Endodermal cell (in vitro differentiated cells): ENCODE data around the gene METTL26. TPM values are rescaled to one million over a fixed set of nuclear protein-coding genes. Genes with fewer than 3 reads are reported as not detected.

Experiments used
- DNase-seq: peaks from one replicate; pipeline ENCODE4 v3.0.0-alpha.2; 2017
- H3K27ac ChIP-seq: 2 replicates; pipeline ENCODE4 v1.5.1; 2013; ENCODE audit warnings: mild to moderate bottlenecking, low read depth, low read length, moderate library complexity
- H3K27me3 ChIP-seq: 2 replicates; pipeline ENCODE4 v1.6.1; 2013; ENCODE audit warnings: mild to moderate bottlenecking, low read length, moderate library complexity; ENCODE audit not compliant: insufficient read depth, control insufficient read depth, poor library complexity, severe bottlenecking
- H3K36me3 ChIP-seq: 2 replicates; pipeline ENCODE4 v1.7.0; 2013; ENCODE audit warnings: mild to moderate bottlenecking, low read length, moderate library complexity; ENCODE audit not compliant: control insufficient read depth, insufficient read depth
- H3K4me1 ChIP-seq: one replicate; pipeline ENCODE4 v1.7.0; 2013; ENCODE audit warnings: low read length; ENCODE audit not compliant: control insufficient read depth, insufficient read depth
- H3K4me3 ChIP-seq: 2 replicates; pipeline ENCODE4 v1.5.1; 2013; ENCODE audit warnings: mild to moderate bottlenecking, low read length, moderate library complexity
- H3K9ac ChIP-seq: 2 replicates; pipeline ENCODE4 v1.6.1; 2013; ENCODE audit warnings: mild to moderate bottlenecking, low read length, moderate library complexity; ENCODE audit not compliant: poor library complexity, severe bottlenecking; ENCODE audit errors: extremely low read depth
- H3K9me3 ChIP-seq: 2 replicates; pipeline ENCODE4 v1.6.1; 2013; ENCODE audit warnings: mild to moderate bottlenecking, low read length, moderate library complexity; ENCODE audit not compliant: control insufficient read depth
- H3K27ac Mint-ChIP-seq: 2 replicates; pipeline ENCODE4 v1.8.0; 2020; ENCODE audit warnings: mixed read lengths
- H3K27me3 Mint-ChIP-seq: 2 replicates; pipeline ENCODE4 v1.8.0; 2021; ENCODE audit warnings: mild to moderate bottlenecking, mixed read lengths; ENCODE audit not compliant: insufficient read depth
- H3K36me3 Mint-ChIP-seq: 2 replicates; pipeline ENCODE4 v1.8.0; 2020; ENCODE audit warnings: low read depth, mixed read lengths
- H3K4me1 Mint-ChIP-seq: 2 replicates; pipeline ENCODE4 v1.8.0; 2020; ENCODE audit warnings: mixed read lengths
- H3K4me3 Mint-ChIP-seq: 2 replicates; pipeline ENCODE4 v1.8.0; 2020; ENCODE audit warnings: mild to moderate bottlenecking, moderate library complexity, mixed read lengths
- H3K9me3 Mint-ChIP-seq: 2 replicates; pipeline ENCODE4 v1.8.0; 2020; ENCODE audit warnings: mild to moderate bottlenecking, mixed read lengths
- CTCF ChIP-seq: fragments of 200-600 bp; sonication (generic); conservative IDR thresholded peaks from 2 replicates; pipeline ENCODE4 v1.5.0; 2021; ENCODE audit warnings: antibody characterized with exemption, mild to moderate bottlenecking
- WGBS, 2 experiments: methylation state at CpG; one replicate each; pipeline versions ENCODE4 v1.1.5 to v1.1.7; 2013; ENCODE audit warnings: missing lambda C conversion rate in 2 of 2, mixed read lengths in 1 of 2; ENCODE audit not compliant: insufficient coverage in 1 of 2, insufficient read length in 1 of 2; 5-methylcytosine and 5-hydroxymethylcytosine counted together
- total RNA-seq, 2 donors: library from RNA; stranded (reverse); fragmentation: NEBNext Ultra II Directional in 1 of 2; extraction: Animal tissue kit (Norgen Biotek cat#: 25700) in 1 of 2; gene quantifications; 2 replicates in 1 of 2; 3 replicates in 1 of 2; pipeline ENCODE4 v1.2.1, GENCODE V29; 2021

The METTL26 gene
- total RNA-seq, 2 donors from 2014 or later = 72.1 to 79.8 TPM

- H3K36me3 ChIP-seq = no peaks in the 10 kb centered on the region
- WGBS, 2 experiments = 92 to 94% methylated on average over 8 to 20 of the region's 20 CpGs
- H3K4me3 ChIP-seq = no peak overlapping the region
- H3K27me3 ChIP-seq = no peaks in the 10 kb centered on the region
- H3K9me3 Mint-ChIP-seq = no peaks in the 10 kb centered on the region
- H3K4me1 ChIP-seq = no peaks in the 10 kb centered on the region
- no peak for TF ChIP-seq CTCF
- no peaks in the 10 kb centered on the region for H3K9me3 ChIP-seq
- no peak for DNase-seq
- H3K27ac Mint-ChIP-seq = no peak overlapping the region
- no peak overlapping the region for H3K4me3 Mint-ChIP-seq
- H3K4me1 Mint-ChIP-seq = peaks cover 3% of the 10 kb centered on the region
- H3K9ac ChIP-seq = no peak overlapping the region
- peaks cover 8% of the 10 kb centered on the region for H3K36me3 Mint-ChIP-seq
- H3K27ac ChIP-seq = no peak overlapping the region
- H3K27me3 Mint-ChIP-seq = no peaks in the 10 kb centered on the region
Measured at GRCh38 chr16:659618-660017, 23.5 kb upstream of the METTL26 start.

GRCh38 chr16:658679-659571 lies 22.8 kb upstream of the METTL26 start:
- no peak overlapping the region for H3K27ac Mint-ChIP-seq
- no peaks in the 10 kb centered on the region for H3K27me3 Mint-ChIP-seq
- H3K9ac ChIP-seq = no peak overlapping the region
- no peaks in the 10 kb centered on the region for H3K4me1 ChIP-seq
- no peak overlapping the region for H3K27ac ChIP-seq
- no peaks in the 10 kb centered on the region for H3K9me3 ChIP-seq
- H3K4me3 Mint-ChIP-seq = no peak overlapping the region
- H3K4me1 Mint-ChIP-seq = peaks cover 3% of the 10 kb centered on the region
- no peaks in the 10 kb centered on the region for H3K9me3 Mint-ChIP-seq
- H3K36me3 Mint-ChIP-seq = peaks cover 7% of the 10 kb centered on the region
- no peaks in the 10 kb centered on the region for H3K27me3 ChIP-seq
- H3K36me3 ChIP-seq = no peaks in the 10 kb centered on the region
- 92% methylated on average over 20 to 35 of the region's 35 CpGs for WGBS, 2 experiments
- no peak overlapping the region for H3K4me3 ChIP-seq
- TF ChIP-seq CTCF = no peak
- no peak for DNase-seq

GRCh38 chr16:657487-657886 lies 21.4 kb upstream of the METTL26 start:
- no peaks in the 10 kb centered on the region for H3K4me1 ChIP-seq
- H3K4me3 ChIP-seq = no peak overlapping the region
- no peak for DNase-seq
- peaks cover 3% of the 10 kb centered on the region for H3K4me1 Mint-ChIP-seq
- H3K27me3 Mint-ChIP-seq = no peaks in the 10 kb centered on the region
- H3K9me3 Mint-ChIP-seq = no peaks in the 10 kb centered on the region
- no peak overlapping the region for H3K4me3 Mint-ChIP-seq
- WGBS, 2 experiments = 95 to 99% methylated on average over 13 to 22 of the region's 22 CpGs
- H3K27me3 ChIP-seq = no peaks in the 10 kb centered on the region
- no peak overlapping the region for H3K27ac ChIP-seq
- H3K36me3 Mint-ChIP-seq = peaks cover 2% of the 10 kb centered on the region
- H3K9me3 ChIP-seq = no peaks in the 10 kb centered on the region
- no peak overlapping the region for H3K27ac Mint-ChIP-seq
- no peak for TF ChIP-seq CTCF
- H3K9ac ChIP-seq = no peak overlapping the region
- H3K36me3 ChIP-seq = no peaks in the 10 kb centered on the region
